ENCODE measurements around the gene ERC2.

The ERC2 gene

GRCh38 chr3:56308471-56308870, 159.8 kb downstream of the ERC2 start:
- Histone ChIP-seq H2AFZ (ENCODE audit: low read depth, low read length, severe bottlenecking) (no peak overlapping the region), H3K9me2 (replicated peaks; ENCODE audit: insufficient read depth, low read length) (no peaks in the 10 kb centered on the region), H3K4me3 (ENCODE audit: insufficient read depth, low read length, poor library complexity, severe bottlenecking) (no peak overlapping the region), H3K27ac (ENCODE audit: low read depth, low read length) (no peak overlapping the region), H3K9ac (ENCODE audit: low read length) (no peak overlapping the region), H4K20me1 (ENCODE audit: low read depth, low read length) (no peaks in the 10 kb centered on the region), H3K36me3 (ENCODE audit: low read length) (no peaks in the 10 kb centered on the region), H3K27me3 (ENCODE audit: low read length) (no peaks in the 10 kb centered on the region), H3K9me3 (ENCODE audit: insufficient read depth, low read length) (no peaks in the 10 kb centered on the region), H3K79me2 (ENCODE audit: insufficient read depth, low read length) (no peaks in the 10 kb centered on the region), H3F3A (ENCODE audit: insufficient read depth) (no peaks in the 10 kb centered on the region), H3K4me2 (ENCODE audit: low read depth, low read length, poor library complexity, severe bottlenecking) (no peak overlapping the region)
- TF ChIP-seq EZH2phosphoT487 (conservative IDR thresholded peaks at IDR 0.05; ENCODE audit: low read length): no peak
- TF ChIP-seq, protein P1, sequence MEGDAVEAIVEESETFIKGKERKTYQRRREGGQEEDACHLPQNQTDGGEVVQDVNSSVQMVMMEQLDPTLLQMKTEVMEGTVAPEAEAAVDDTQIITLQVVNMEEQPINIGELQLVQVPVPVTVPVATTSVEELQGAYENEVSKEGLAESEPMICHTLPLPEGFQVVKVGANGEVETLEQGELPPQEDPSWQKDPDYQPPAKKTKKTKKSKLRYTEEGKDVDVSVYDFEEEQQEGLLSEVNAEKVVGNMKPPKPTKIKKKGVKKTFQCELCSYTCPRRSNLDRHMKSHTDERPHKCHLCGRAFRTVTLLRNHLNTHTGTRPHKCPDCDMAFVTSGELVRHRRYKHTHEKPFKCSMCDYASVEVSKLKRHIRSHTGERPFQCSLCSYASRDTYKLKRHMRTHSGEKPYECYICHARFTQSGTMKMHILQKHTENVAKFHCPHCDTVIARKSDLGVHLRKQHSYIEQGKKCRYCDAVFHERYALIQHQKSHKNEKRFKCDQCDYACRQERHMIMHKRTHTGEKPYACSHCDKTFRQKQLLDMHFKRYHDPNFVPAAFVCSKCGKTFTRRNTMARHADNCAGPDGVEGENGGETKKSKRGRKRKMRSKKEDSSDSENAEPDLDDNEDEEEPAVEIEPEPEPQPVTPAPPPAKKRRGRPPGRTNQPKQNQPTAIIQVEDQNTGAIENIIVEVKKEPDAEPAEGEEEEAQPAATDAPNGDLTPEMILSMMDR (IDR thresholded peaks at IDR 0.05; ENCODE audit: insufficient read depth, low read length, poor library complexity, severe bottlenecking): no peak

DNA sequence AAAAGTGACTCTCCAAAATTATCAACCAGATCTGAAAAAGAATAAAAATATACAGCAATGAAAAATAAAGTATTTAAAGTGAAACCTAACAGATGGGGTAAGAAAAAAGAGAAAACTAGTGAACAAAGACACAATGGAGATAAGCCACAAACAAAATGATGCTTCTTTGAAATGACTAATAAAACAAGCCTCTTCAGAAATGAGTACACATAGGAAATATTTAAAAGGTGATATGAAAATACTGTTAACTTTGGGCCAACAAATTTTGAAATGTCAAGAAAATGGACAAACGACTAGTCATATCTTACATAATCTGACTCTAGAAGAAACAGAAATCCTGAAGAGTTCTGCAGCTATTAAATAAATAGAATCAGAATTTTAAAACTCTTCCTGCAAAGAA, 164.2 kb downstream of the ERC2 start:
- Histone ChIP-seq H3K4me2 (ENCODE audit: low read depth, low read length, poor library complexity, severe bottlenecking) (no peak overlapping the region), H4K20me1 (ENCODE audit: low read depth, low read length) (no peaks in the 10 kb centered on the region), H3K36me3 (ENCODE audit: low read length) (no peaks in the 10 kb centered on the region), H3F3A (ENCODE audit: insufficient read depth) (no peaks in the 10 kb centered on the region), H2AFZ (ENCODE audit: low read depth, low read length, severe bottlenecking) (no peak overlapping the region), H3K9me3 (ENCODE audit: insufficient read depth, low read length) (no peaks in the 10 kb centered on the region), H3K27me3 (ENCODE audit: low read length) (no peaks in the 10 kb centered on the region), H3K79me2 (ENCODE audit: insufficient read depth, low read length) (no peaks in the 10 kb centered on the region), H3K4me3 (ENCODE audit: insufficient read depth, low read length, poor library complexity, severe bottlenecking) (no peak overlapping the region), H3K9me2 (replicated peaks; ENCODE audit: insufficient read depth, low read length) (no peaks in the 10 kb centered on the region), H3K9ac (ENCODE audit: low read length) (no peak overlapping the region), H3K27ac (ENCODE audit: low read depth, low read length) (no peak overlapping the region)
- no peak for TF ChIP-seq EZH2phosphoT487 (conservative IDR thresholded peaks at IDR 0.05; ENCODE audit: low read length)
- TF ChIP-seq, protein P1 (IDR thresholded peaks at IDR 0.05; ENCODE audit: insufficient read depth, low read length, poor library complexity, severe bottlenecking): no peak

DNA sequence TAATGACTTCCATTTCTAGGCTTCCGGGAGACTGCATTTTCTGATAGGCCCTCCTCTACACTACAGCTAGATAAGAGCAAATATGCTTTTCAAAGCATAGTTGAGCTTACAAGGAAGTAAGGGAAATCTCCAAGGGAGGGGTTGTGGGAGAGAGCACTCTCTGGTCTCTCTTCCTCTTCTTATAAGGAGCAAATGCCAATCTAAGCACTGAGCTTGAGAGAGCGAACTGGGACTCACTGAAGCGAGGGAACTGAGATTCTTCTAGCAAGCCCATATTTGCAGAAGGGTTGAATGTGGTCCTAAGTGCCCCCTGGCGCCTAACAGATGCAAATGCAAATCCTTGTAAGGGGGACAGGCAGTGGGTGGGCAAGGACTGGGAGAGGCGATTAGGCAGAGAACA, 164.8 kb downstream of the ERC2 start:
- Histone ChIP-seq H3K4me2 (ENCODE audit: low read depth, low read length, poor library complexity, severe bottlenecking) (no peak overlapping the region), H3K9ac (ENCODE audit: low read length) (no peak overlapping the region), H3K4me3 (ENCODE audit: insufficient read depth, low read length, poor library complexity, severe bottlenecking) (no peak overlapping the region), H3K9me2 (replicated peaks; ENCODE audit: insufficient read depth, low read length) (no peaks in the 10 kb centered on the region), H2AFZ (ENCODE audit: low read depth, low read length, severe bottlenecking) (no peak overlapping the region), H3F3A (ENCODE audit: insufficient read depth) (no peaks in the 10 kb centered on the region), H4K20me1 (ENCODE audit: low read depth, low read length) (no peaks in the 10 kb centered on the region), H3K79me2 (ENCODE audit: insufficient read depth, low read length) (no peaks in the 10 kb centered on the region), H3K9me3 (ENCODE audit: insufficient read depth, low read length) (no peaks in the 10 kb centered on the region), H3K36me3 (ENCODE audit: low read length) (no peaks in the 10 kb centered on the region), H3K27ac (ENCODE audit: low read depth, low read length) (no peak overlapping the region), H3K27me3 (ENCODE audit: low read length) (no peaks in the 10 kb centered on the region)
- TF ChIP-seq EZH2phosphoT487 (conservative IDR thresholded peaks at IDR 0.05; ENCODE audit: low read length): no peak
- TF ChIP-seq, protein P1 (IDR thresholded peaks at IDR 0.05; ENCODE audit: insufficient read depth, low read length, poor library complexity, severe bottlenecking): peak; percentile 63

Measured in SU-DHL-6 (cell line).